RWPE1 (cell line): ENCODE results near the gene COL25A1.

Experiments used
- CTCF ChIA-PET: fragments of 350-600 bp; sonication (Branson Sonifier 250); formaldehyde crosslinking; extraction: SDS; loops from one replicate; lab custom pipeline; 2021; lab: Yijun Ruan, JAX
- POLR2A ChIA-PET: fragments of 400-600 bp; formaldehyde crosslinking; extraction: SDS; loops from one replicate; lab custom pipeline; 2020; ENCODE audit warnings: antibody characterized with exemption; ENCODE audit not compliant: low non-redundant PET; lab: Yijun Ruan, JAX
- DNase-seq: peaks from one replicate; pipeline ENCODE4 v3.0.0; 2012; ENCODE audit warnings: low spot score
- H3K27ac ChIP-seq: fragments of 450-650 bp; 2 replicates; pipeline ENCODE4 v1.5.1; 2017
- CTCF ChIP-seq: fragments of 450-650 bp; conservative IDR thresholded peaks from 2 replicates; pipeline ENCODE4 v1.5.1; 2017; ENCODE audit warnings: low read depth, mild to moderate bottlenecking

COL25A1 gene

GRCh38 chr4:109053257-109053656 is 249.2 kb downstream of the COL25A1 start:
- CTCF ChIA-PET, result no interaction called here
- POLR2A ChIA-PET, result no interaction called here
- no peak for DNase-seq
- no peak overlapping the region for H3K27ac ChIP-seq
- TF ChIP-seq CTCF, result no peak

GRCh38 chr4:109052821-109053220 is 249.6 kb downstream of the COL25A1 start:
- no peak for DNase-seq
- ChIA-PET CTCF (no interaction called here), POLR2A (no interaction called here)
- TF ChIP-seq CTCF, result no peak
- H3K27ac ChIP-seq, result no peak overlapping the region

- CTCF ChIA-PET, result interaction anchor here (0.5 kb wide), 1 partner anchor 191 kb away, joined by 4 read pairs; no protein-coding TSS in a partner anchor
- POLR2A ChIA-PET, result no interaction called here
- no peak overlapping the region for H3K27ac ChIP-seq
- no peak for TF ChIP-seq CTCF
- no peak for DNase-seq
Observed at GRCh38 chr4:109051054-109051453, 251.4 kb downstream of the COL25A1 start.

- CTCF ChIA-PET, result interaction anchor here (0.6 to 0.7 kb wide), 2 partner anchors 9 to 23 kb away, joined by 3 to 5 read pairs; no protein-coding TSS in a partner anchor
- no peak for TF ChIP-seq CTCF
- POLR2A ChIA-PET, result no interaction called here
- DNase-seq, result no peak
- H3K27ac ChIP-seq, result no peak overlapping the region
Observed at GRCh38 chr4:109049926-109050325, 252.5 kb downstream of the COL25A1 start.

- no peak for TF ChIP-seq CTCF
- ChIA-PET CTCF (no interaction called here), POLR2A (no interaction called here)
- H3K27ac ChIP-seq, result no peak overlapping the region
- no peak for DNase-seq
Observed at GRCh38 chr4:109046471-109047201, 255.8 kb downstream of the COL25A1 start.

GRCh38 chr4:109044431-109044830 is 258.0 kb downstream of the COL25A1 start:
- H3K27ac ChIP-seq, result no peak overlapping the region
- no peak for DNase-seq
- no peak for TF ChIP-seq CTCF
- CTCF ChIA-PET, result no interaction called here
- POLR2A ChIA-PET, result no interaction called here
